DOHH2 (cell line): Measurements from ENCODE around the gene RPL10.

Source experiments
- H3F3A ChIP-seq: fragments of 200-600 bp; sonication (generic), shearing (Covaris generic); 2 replicates; pipeline ENCODE4 v1.6.0; 2016; ENCODE audit warnings: antibody characterized with exemption, mild to moderate bottlenecking; ENCODE audit not compliant: control insufficient read depth, insufficient read depth
- H3K27ac ChIP-seq: fragments of 200-600 bp; sonication (generic); 2 replicates; pipeline ENCODE4 v1.5.1; 2014; ENCODE audit warnings: low read depth, mild to moderate bottlenecking, low read length, moderate library complexity
- H3K27me3 ChIP-seq: fragments of 200-600 bp; sonication (generic); 2 replicates; pipeline ENCODE4 v1.6.1; 2014; ENCODE audit warnings: mild to moderate bottlenecking, low read length, mixed read lengths; ENCODE audit not compliant: control insufficient read depth
- H3K36me3 ChIP-seq: fragments of 200-600 bp; sonication (generic); 2 replicates; pipeline ENCODE4 v1.6.1; 2014; ENCODE audit warnings: mild to moderate bottlenecking, low read length, moderate library complexity, mixed read lengths; ENCODE audit not compliant: control insufficient read depth
- H3K4me1 ChIP-seq: fragments of 200-600 bp; sonication (generic); 2 replicates; pipeline ENCODE4 v1.6.1; 2014; ENCODE audit warnings: mild to moderate bottlenecking, low read length, mixed read lengths; ENCODE audit not compliant: control insufficient read depth
- H3K4me2 ChIP-seq: fragments of 200-600 bp; sonication (generic); 2 replicates; pipeline ENCODE4 v1.6.0; 2014; ENCODE audit warnings: mild to moderate bottlenecking, low read length, moderate library complexity
- H3K4me3 ChIP-seq: fragments of 200-600 bp; sonication (generic); 2 replicates; pipeline ENCODE4 v1.5.1; 2014; ENCODE audit warnings: mild to moderate bottlenecking, low read length, mixed read lengths
- H3K79me2 ChIP-seq: fragments of 200-600 bp; sonication (generic); 2 replicates; pipeline ENCODE4 v1.6.1; 2014; ENCODE audit warnings: mild to moderate bottlenecking, low read length, mixed read lengths; ENCODE audit not compliant: control insufficient read depth
- H3K9me2 ChIP-seq: fragments of 200-600 bp; sonication (generic); replicated peaks from 2 replicates; pipeline ENCODE4 v1.6.1; 2014; ENCODE audit warnings: mild to moderate bottlenecking, low read length, mixed read lengths; ENCODE audit not compliant: control insufficient read depth
- H3K9me3 ChIP-seq: fragments of 200-600 bp; sonication (generic); 2 replicates; pipeline ENCODE4 v1.6.1; 2014; ENCODE audit warnings: antibody characterized with exemption, low read length, mixed read lengths; ENCODE audit not compliant: control insufficient read depth, insufficient read depth
- H4K20me1 ChIP-seq: fragments of 200-600 bp; sonication (generic); 2 replicates; pipeline ENCODE4 v1.6.0; 2014; ENCODE audit warnings: low read depth, mild to moderate bottlenecking, antibody characterized with exemption, low read length, moderate library complexity; ENCODE audit not compliant: control insufficient read depth, insufficient read depth
- EZH2phosphoT487 ChIP-seq: fragments of 200-600 bp; sonication (generic); IDR thresholded peaks from 2 replicates; pipeline ENCODE4 v1.6.1; 2017; ENCODE audit warnings: borderline replicate concordance, mild to moderate bottlenecking, antibody characterized with exemption, low read length, moderate library complexity, mixed read lengths
- TF ChIP-seq, protein P1 (sequence below): fragments of 200-600 bp; sonication (generic); IDR thresholded peaks from one replicate; pipeline ENCODE4 v1.5.1; 2014; ENCODE audit warnings: antibody characterized with exemption, mild to moderate bottlenecking, low read depth, low read length; ENCODE audit not compliant: poor library complexity, severe bottlenecking

RPL10 gene

DNA sequence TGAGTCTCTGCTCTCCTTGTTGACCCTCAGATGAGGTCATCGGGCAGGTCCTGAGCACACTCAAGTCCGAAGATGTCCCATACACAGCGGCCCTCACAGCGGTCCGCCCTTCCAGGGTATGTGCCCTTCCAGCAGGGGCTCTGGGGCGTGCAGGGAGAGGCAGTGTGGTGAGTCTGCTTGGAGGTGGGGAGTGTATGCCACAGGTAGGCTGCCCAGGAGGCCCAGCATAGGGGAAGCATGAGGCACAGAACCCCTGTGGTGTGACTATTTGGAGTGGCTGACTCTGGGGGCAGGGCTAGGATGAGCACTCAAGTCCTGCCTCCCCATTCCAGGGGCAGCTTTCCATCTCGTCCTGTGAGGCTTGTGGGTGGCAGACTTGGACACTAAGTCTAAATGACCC is 35.4 kb downstream of the RPL10 start:
- H3K9me3 ChIP-seq, result no peaks in the 10 kb centered on the region
- H3K9me2 ChIP-seq, result no peaks in the 10 kb centered on the region
- H4K20me1 ChIP-seq, result no peaks in the 10 kb centered on the region
- TF ChIP-seq, protein P1, sequence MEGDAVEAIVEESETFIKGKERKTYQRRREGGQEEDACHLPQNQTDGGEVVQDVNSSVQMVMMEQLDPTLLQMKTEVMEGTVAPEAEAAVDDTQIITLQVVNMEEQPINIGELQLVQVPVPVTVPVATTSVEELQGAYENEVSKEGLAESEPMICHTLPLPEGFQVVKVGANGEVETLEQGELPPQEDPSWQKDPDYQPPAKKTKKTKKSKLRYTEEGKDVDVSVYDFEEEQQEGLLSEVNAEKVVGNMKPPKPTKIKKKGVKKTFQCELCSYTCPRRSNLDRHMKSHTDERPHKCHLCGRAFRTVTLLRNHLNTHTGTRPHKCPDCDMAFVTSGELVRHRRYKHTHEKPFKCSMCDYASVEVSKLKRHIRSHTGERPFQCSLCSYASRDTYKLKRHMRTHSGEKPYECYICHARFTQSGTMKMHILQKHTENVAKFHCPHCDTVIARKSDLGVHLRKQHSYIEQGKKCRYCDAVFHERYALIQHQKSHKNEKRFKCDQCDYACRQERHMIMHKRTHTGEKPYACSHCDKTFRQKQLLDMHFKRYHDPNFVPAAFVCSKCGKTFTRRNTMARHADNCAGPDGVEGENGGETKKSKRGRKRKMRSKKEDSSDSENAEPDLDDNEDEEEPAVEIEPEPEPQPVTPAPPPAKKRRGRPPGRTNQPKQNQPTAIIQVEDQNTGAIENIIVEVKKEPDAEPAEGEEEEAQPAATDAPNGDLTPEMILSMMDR, result no peak
- no peak for TF ChIP-seq EZH2phosphoT487
- H3F3A ChIP-seq, result no peaks in the 10 kb centered on the region
- H3K79me2 ChIP-seq, result peaks cover 36% of the 10 kb centered on the region
- H3K4me3 ChIP-seq, result no peak overlapping the region
- H3K27ac ChIP-seq, result no peak overlapping the region
- no peaks in the 10 kb centered on the region; the same call in 1 of the 2 replicates for H3K36me3 ChIP-seq
- H3K27me3 ChIP-seq, result no peaks in the 10 kb centered on the region
- peaks cover 20% of the 10 kb centered on the region for H3K4me1 ChIP-seq
- no peak overlapping the region for H3K4me2 ChIP-seq

DNA sequence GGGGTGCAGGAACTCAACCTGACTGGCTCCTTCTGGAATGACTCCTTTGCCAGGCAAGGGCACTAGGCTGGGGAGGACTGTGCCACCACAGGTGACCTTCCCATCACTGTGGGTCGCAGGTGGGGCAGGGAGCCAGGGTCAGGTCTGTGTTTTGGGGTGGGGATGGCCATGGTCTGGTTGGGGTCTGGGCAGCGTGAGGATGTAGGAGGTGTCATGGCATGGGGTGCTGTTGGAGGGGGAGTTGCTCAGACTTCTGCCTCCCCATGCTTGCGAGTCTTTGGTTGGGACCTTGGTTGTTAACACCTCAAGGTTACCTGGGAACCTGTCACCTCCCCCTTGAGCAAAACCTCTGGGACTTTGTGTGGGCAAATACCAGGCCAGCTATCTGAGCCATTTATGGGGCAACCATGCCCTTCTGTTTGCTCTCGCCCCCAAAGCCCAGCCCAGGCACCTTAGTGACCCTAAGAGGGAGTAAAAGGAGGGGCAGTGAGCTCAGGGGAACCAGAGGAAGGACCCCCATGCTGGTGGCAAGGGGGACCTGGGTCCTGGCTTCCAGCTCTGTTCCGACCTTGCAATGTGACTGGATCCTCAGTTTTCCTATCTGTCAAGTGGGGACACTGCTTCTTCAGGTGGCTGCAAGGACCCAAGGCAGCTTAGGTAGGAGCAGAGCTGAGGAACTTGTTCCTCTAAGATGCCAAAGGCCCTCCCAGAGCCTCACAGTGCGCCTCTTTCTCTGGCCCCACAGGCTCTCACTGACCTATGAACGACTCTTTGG is 36.4 kb downstream of the RPL10 start:
- Histone ChIP-seq H3K36me3 (peaks cover 4% of the 10 kb centered on the region; the same call in 1 of the 2 replicates), H3F3A (no peaks in the 10 kb centered on the region)
- no peak for TF ChIP-seq EZH2phosphoT487
- TF ChIP-seq, protein P1, result no peak

DNA sequence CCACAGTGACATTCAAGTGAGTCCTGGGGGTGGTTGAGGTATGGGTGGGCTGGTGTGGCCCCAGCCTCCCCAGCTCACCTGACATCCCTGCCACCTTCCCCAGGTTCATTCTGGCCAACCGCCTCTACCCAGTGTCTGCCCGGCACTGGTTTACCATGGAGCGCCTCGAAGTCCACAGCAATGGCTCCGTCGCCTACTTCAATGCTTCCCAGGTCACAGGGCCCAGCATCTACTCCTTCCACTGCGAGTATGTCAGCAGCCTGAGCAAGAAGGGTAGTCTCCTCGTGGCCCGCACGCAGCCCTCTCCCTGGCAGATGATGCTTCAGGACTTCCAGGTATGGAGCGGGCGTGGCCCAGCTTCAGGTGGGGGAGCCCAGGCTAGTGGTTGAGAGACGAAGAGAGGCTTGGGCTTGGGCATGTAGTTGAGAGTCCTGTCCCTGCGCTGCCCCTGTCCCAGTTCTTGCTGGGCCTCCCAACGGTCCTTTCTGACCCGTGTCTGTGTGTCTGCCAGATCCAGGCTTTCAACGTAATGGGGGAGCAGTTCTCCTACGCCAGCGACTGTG is 37.1 kb downstream of the RPL10 start:
- no peak for TF ChIP-seq EZH2phosphoT487
- TF ChIP-seq, protein P1, result no peak
- peaks cover 12% of the 10 kb centered on the region for H3K4me1 ChIP-seq
- no peaks in the 10 kb centered on the region for H3F3A ChIP-seq
- H3K27me3 ChIP-seq, result no peaks in the 10 kb centered on the region
- no peaks in the 10 kb centered on the region for H4K20me1 ChIP-seq
- H3K9me3 ChIP-seq, result no peaks in the 10 kb centered on the region
- H3K4me3 ChIP-seq, result no peak overlapping the region
- H3K36me3 ChIP-seq, result peaks cover 10% of the 10 kb centered on the region
- no peaks in the 10 kb centered on the region for H3K9me2 ChIP-seq
- no peak overlapping the region for H3K27ac ChIP-seq
- H3K4me2 ChIP-seq, result no peak overlapping the region
- peaks cover 28% of the 10 kb centered on the region for H3K79me2 ChIP-seq

More for the DNA sequence above, 36.4 kb downstream of the RPL10 start:
- Histone ChIP-seq H3K4me3 (no peak overlapping the region), H3K27ac (no peak overlapping the region), H3K4me2 (no peak overlapping the region), H4K20me1 (no peaks in the 10 kb centered on the region), H3K4me1 (peaks cover 15% of the 10 kb centered on the region), H3K27me3 (no peaks in the 10 kb centered on the region), H3K9me2 (no peaks in the 10 kb centered on the region), H3K79me2 (peaks cover 32% of the 10 kb centered on the region), H3K9me3 (no peaks in the 10 kb centered on the region)
